Measurements from ENCODE around the gene GAS7. TPM values are rescaled to one million over a fixed set of nuclear protein-coding genes. Genes with fewer than 3 reads are reported as not detected.
A peak's percentile ranks its signal among the peaks of the same experiment; 100 is the strongest.

The GAS7 gene
- total RNA-seq, 1 donor from 2014 or later = 8.5 TPM

DNA sequence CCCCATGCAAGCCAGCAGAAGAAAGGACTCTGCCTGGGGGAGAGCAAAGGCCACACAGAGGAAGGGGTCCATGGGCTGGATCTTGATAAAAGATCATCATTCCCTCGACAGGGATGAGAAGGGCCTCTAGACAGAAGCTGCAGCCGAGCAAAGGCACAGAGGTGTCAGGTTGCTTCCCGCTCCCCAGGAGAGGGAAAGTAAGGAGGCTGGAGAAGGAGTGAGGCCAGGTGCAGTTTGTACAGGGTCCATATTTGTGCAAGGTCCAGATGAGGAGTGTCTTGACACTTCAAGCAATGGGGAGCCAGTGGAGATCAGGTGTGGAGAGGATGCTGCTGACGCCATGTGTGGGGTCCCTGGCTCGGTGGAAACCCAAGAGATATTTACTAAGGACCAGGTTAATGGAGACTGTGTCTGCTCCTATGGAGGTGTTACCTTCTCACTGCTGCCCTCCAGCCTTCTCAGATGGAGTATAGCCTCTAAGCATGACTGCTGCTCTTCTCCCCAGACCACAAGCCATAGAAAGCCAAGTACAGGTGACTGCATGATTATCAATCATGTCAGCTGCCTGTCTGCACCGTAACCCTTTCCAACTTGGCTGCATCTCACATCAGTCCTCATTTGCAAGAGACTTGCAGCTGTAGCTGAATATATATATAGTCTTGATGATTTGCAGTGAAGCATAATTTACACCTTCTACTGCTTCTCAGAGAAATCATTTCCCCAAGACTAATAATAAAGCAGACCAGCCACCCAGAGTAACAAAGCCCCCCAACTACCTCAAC lies 21.1 kb downstream of the GAS7 start:
- no peak for FAIRE-seq
- no peaks in the 10 kb centered on the region for H3K79me2 ChIP-seq (ENCODE audit: insufficient read depth, low read length)
- peak overlapping the region; percentile 65 for H3K4me2 ChIP-seq (ENCODE audit: low read length)
- no peak overlapping the region for H3K27ac ChIP-seq (ENCODE audit: low read depth, low read length)
- H3K36me3 Mint-ChIP-seq (ENCODE audit: low read depth, unreplicated experiment) = no peaks in the 10 kb centered on the region
- H3K27ac Mint-ChIP-seq (ENCODE audit: unreplicated experiment) = no peak overlapping the region
- no peak for DNase-seq (ENCODE audit: low read depth)
- H3K9ac ChIP-seq (ENCODE audit: low read length) = no peak overlapping the region
- no peaks in the 10 kb centered on the region for H3K27me3 ChIP-seq (ENCODE audit: insufficient read depth, low read length)
- peaks cover 3% of the 10 kb centered on the region for H3K9me3 ChIP-seq (ENCODE audit: insufficient read depth, low read depth, low read length)
- TF ChIP-seq, protein P1, sequence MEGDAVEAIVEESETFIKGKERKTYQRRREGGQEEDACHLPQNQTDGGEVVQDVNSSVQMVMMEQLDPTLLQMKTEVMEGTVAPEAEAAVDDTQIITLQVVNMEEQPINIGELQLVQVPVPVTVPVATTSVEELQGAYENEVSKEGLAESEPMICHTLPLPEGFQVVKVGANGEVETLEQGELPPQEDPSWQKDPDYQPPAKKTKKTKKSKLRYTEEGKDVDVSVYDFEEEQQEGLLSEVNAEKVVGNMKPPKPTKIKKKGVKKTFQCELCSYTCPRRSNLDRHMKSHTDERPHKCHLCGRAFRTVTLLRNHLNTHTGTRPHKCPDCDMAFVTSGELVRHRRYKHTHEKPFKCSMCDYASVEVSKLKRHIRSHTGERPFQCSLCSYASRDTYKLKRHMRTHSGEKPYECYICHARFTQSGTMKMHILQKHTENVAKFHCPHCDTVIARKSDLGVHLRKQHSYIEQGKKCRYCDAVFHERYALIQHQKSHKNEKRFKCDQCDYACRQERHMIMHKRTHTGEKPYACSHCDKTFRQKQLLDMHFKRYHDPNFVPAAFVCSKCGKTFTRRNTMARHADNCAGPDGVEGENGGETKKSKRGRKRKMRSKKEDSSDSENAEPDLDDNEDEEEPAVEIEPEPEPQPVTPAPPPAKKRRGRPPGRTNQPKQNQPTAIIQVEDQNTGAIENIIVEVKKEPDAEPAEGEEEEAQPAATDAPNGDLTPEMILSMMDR (IDR thresholded peaks at IDR 0.05; ENCODE audit: insufficient read depth, low read depth, low read length) = no peak
- no peak for TF ChIP-seq EZH2 (IDR thresholded peaks at IDR 0.05; ENCODE audit: insufficient read depth, low read length)
- H2AFZ ChIP-seq (ENCODE audit: low read depth, low read length) = peak overlapping the region; percentile 19
- no peak overlapping the region for H3K4me3 Mint-ChIP-seq (ENCODE audit: unreplicated experiment)
- no peaks in the 10 kb centered on the region for H4K20me1 ChIP-seq (ENCODE audit: insufficient read depth, low read length)
- H3K9me3 Mint-ChIP-seq (ENCODE audit: unreplicated experiment) = no peaks in the 10 kb centered on the region
- H3K4me1 Mint-ChIP-seq (ENCODE audit: low read depth, unreplicated experiment) = peaks cover 23% of the 10 kb centered on the region
- H3K36me3 ChIP-seq (ENCODE audit: insufficient read depth, low read length) = no peaks in the 10 kb centered on the region
- H3K27me3 Mint-ChIP-seq (ENCODE audit: low read depth, unreplicated experiment) = peaks cover 7% of the 10 kb centered on the region
- H3K4me1 ChIP-seq (ENCODE audit: insufficient read depth, low read length) = peaks cover 10% of the 10 kb centered on the region
- no peak overlapping the region for H3K4me3 ChIP-seq (ENCODE audit: insufficient read depth, low read depth, low read length)

DNA sequence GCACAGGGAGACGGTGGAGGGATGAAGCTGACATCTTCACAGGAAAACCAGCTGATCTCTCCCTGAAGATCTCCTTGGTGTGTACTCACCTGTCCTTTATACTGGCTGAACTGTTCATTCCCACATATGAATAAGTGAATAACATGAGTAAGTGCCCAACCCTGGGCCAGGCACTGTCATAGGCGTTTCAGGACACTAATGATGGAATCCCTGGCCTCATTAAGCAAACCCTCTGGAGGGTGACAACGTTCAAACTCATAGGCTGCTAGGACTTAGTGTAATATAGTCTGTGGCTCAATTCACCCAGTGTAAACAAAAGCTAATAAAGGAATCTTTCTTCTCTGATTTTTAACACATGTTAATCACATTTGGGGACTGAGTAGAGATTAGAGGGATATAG lies 24.5 kb downstream of the GAS7 start:
- TF ChIP-seq, protein P1 (IDR thresholded peaks at IDR 0.05; ENCODE audit: insufficient read depth, low read depth, low read length) = no peak
- no peak for TF ChIP-seq EZH2 (IDR thresholded peaks at IDR 0.05; ENCODE audit: insufficient read depth, low read length)
- no peak overlapping the region for H3K4me3 Mint-ChIP-seq (ENCODE audit: unreplicated experiment)
- H3K27me3 Mint-ChIP-seq (ENCODE audit: low read depth, unreplicated experiment) = peaks cover 23% of the 10 kb centered on the region
- H3K4me1 Mint-ChIP-seq (ENCODE audit: low read depth, unreplicated experiment) = peaks cover 33% of the 10 kb centered on the region
- no peaks in the 10 kb centered on the region for H4K20me1 ChIP-seq (ENCODE audit: insufficient read depth, low read length)
- peaks cover 2% of the 10 kb centered on the region for H3K9me3 Mint-ChIP-seq (ENCODE audit: unreplicated experiment)
- H2AFZ ChIP-seq (ENCODE audit: low read depth, low read length) = no peak overlapping the region
- no peak overlapping the region for H3K27ac ChIP-seq (ENCODE audit: low read depth, low read length)
- H3K27me3 ChIP-seq (ENCODE audit: insufficient read depth, low read length) = peaks cover 10% of the 10 kb centered on the region
- H3K9me3 ChIP-seq (ENCODE audit: insufficient read depth, low read depth, low read length) = peaks cover 3% of the 10 kb centered on the region
- peaks cover 10% of the 10 kb centered on the region for H3K4me1 ChIP-seq (ENCODE audit: insufficient read depth, low read length)
- H3K4me3 ChIP-seq (ENCODE audit: insufficient read depth, low read depth, low read length) = no peak overlapping the region
- H3K36me3 ChIP-seq (ENCODE audit: insufficient read depth, low read length) = no peaks in the 10 kb centered on the region
- FAIRE-seq = no peak
- H3K4me2 ChIP-seq (ENCODE audit: low read length) = no peak overlapping the region
- no peak overlapping the region for H3K27ac Mint-ChIP-seq (ENCODE audit: unreplicated experiment)
- H3K9ac ChIP-seq (ENCODE audit: low read length) = no peak overlapping the region
- H3K79me2 ChIP-seq (ENCODE audit: insufficient read depth, low read length) = no peaks in the 10 kb centered on the region
- H3K36me3 Mint-ChIP-seq (ENCODE audit: low read depth, unreplicated experiment) = no peaks in the 10 kb centered on the region
- no peak for DNase-seq (ENCODE audit: low read depth)

DNA sequence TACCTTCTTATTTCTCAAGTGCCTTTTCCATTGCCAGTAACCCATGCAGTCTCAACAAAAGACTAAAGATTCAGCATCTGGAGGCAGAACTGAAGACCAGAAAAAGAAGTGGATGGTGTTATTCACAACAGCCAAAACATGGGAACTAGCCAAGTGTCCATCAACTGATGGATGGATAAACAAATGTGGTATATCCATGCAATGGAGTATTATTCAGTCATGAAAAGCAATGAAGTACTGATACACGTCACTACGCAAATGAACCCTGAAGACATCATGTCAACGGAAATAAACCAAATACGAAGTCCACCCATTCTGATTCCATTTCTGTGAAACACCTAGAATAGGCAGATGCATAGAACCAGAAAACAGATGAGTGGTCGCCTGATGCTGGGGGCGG lies 25.6 kb downstream of the GAS7 start:
- H3K4me3 Mint-ChIP-seq (ENCODE audit: unreplicated experiment) = no peak overlapping the region
- Histone ChIP-seq H3K36me3 (ENCODE audit: insufficient read depth, low read length) (no peaks in the 10 kb centered on the region), H3K9me3 (ENCODE audit: insufficient read depth, low read depth, low read length) (peaks cover 3% of the 10 kb centered on the region), H2AFZ (ENCODE audit: low read depth, low read length) (no peak overlapping the region), H4K20me1 (ENCODE audit: insufficient read depth, low read length) (no peaks in the 10 kb centered on the region), H3K27me3 (ENCODE audit: insufficient read depth, low read length) (peaks cover 10% of the 10 kb centered on the region), H3K27ac (ENCODE audit: low read depth, low read length) (no peak overlapping the region), H3K4me1 (ENCODE audit: insufficient read depth, low read length) (peaks cover 3% of the 10 kb centered on the region), H3K79me2 (ENCODE audit: insufficient read depth, low read length) (no peaks in the 10 kb centered on the region), H3K9ac (ENCODE audit: low read length) (no peak overlapping the region), H3K4me2 (ENCODE audit: low read length) (no peak overlapping the region), H3K4me3 (ENCODE audit: insufficient read depth, low read depth, low read length) (no peak overlapping the region)
- peaks cover 2% of the 10 kb centered on the region for H3K9me3 Mint-ChIP-seq (ENCODE audit: unreplicated experiment)
- TF ChIP-seq, protein P1 (IDR thresholded peaks at IDR 0.05; ENCODE audit: insufficient read depth, low read depth, low read length) = no peak
- TF ChIP-seq EZH2 (IDR thresholded peaks at IDR 0.05; ENCODE audit: insufficient read depth, low read length) = no peak
- H3K36me3 Mint-ChIP-seq (ENCODE audit: low read depth, unreplicated experiment) = no peaks in the 10 kb centered on the region
- H3K27ac Mint-ChIP-seq (ENCODE audit: unreplicated experiment) = no peak overlapping the region
- peaks cover 26% of the 10 kb centered on the region for H3K27me3 Mint-ChIP-seq (ENCODE audit: low read depth, unreplicated experiment)
- peak; percentile 43 for FAIRE-seq
- H3K4me1 Mint-ChIP-seq (ENCODE audit: low read depth, unreplicated experiment) = peaks cover 24% of the 10 kb centered on the region
- no peak for DNase-seq (ENCODE audit: low read depth)
